H1 (cell line): ENCODE results near the gene TRIM52. TPM values are rescaled to one million over a fixed set of nuclear protein-coding genes. Genes with fewer than 3 reads are reported as not detected.

ENCODE experiments used
- CTCF ChIA-PET: fragments of 300-600 bp; sonication (Branson Sonifier 250); formaldehyde crosslinking; loops from one replicate; lab custom pipeline; 2021; ENCODE audit not compliant: partially characterized antibody; lab: Charles Lee
- POLR2A ChIA-PET: fragments of 300-600 bp; sonication (Branson Sonifier 250); formaldehyde crosslinking; loops from one replicate; lab custom pipeline; 2021; ENCODE audit warnings: inconsistent platforms; ENCODE audit not compliant: partially characterized antibody; lab: Charles Lee
- DNase-seq, 2 experiments: peaks; one replicate each; pipeline versions ENCODE4 v3.0.0 to v3.0.0-alpha.2; 2010 to 2022; ENCODE audit warnings: low spot score in 2 of 2, low read depth in 1 of 2, mixed read lengths in 1 of 2
- FAIRE-seq: peaks from 2 replicates; lab custom pipeline; 2011; peaks lifted over from hg19 to GRCh38; lab: Jason Lieb, UNC
- H2AFZ ChIP-seq: 2 replicates; pipeline ENCODE4 v1.8.1; 2012; ENCODE audit warnings: low read length, inconsistent platforms
- H2AK5ac ChIP-seq: 2 replicates; pipeline ENCODE4 v1.6.1; 2013; ENCODE audit warnings: low read depth, low read length
- H2BK120ac ChIP-seq: replicated peaks from 2 replicates; pipeline ENCODE3; 2013; ENCODE audit warnings: low read depth, low read length, inconsistent platforms
- H2BK12ac ChIP-seq: 2 replicates; pipeline ENCODE4 v1.6.1; 2013; ENCODE audit warnings: low read depth, low read length
- H2BK15ac ChIP-seq: 2 replicates; pipeline ENCODE4 v1.6.1; 2013; ENCODE audit warnings: low read length
- H2BK20ac ChIP-seq: 2 replicates; pipeline ENCODE4 v1.6.1; 2013; ENCODE audit warnings: low read length
- H2BK5ac ChIP-seq: 2 replicates; pipeline ENCODE4 v1.6.1; 2013; ENCODE audit warnings: low read depth, low read length
- H3K14ac ChIP-seq: 2 replicates; pipeline ENCODE4 v1.6.1; 2013; ENCODE audit warnings: inconsistent platforms; ENCODE audit not compliant: insufficient read length
- H3K18ac ChIP-seq: 2 replicates; pipeline ENCODE4 v1.6.1; 2013; ENCODE audit warnings: low read length; ENCODE audit errors: extremely low read depth
- H3K23ac ChIP-seq: 2 replicates; pipeline ENCODE4 v1.6.1; 2013; ENCODE audit warnings: inconsistent platforms; ENCODE audit not compliant: insufficient read length
- H3K23me2 ChIP-seq: 2 replicates; pipeline ENCODE4 v1.6.1; 2013; ENCODE audit warnings: low read depth, low read length
- H3K27ac ChIP-seq: 2 replicates; pipeline ENCODE4 v1.6.1; 2011; ENCODE audit warnings: low read depth, low read length, inconsistent platforms
- H3K27me3 ChIP-seq, 4 experiments: replicated peaks in 1 of 4; 1 replicate in 1 of 4; 2 replicates in 3 of 4; pipeline versions ENCODE4 v1.6.1 to v1.8.1; 2011 to 2013; ENCODE audit warnings: low read length in 3 of 4, mild to moderate bottlenecking in 3 of 4, inconsistent platforms in 2 of 4, mixed read lengths in 2 of 4, moderate library complexity in 1 of 4; ENCODE audit not compliant: control insufficient read depth in 3 of 4, insufficient read depth in 3 of 4; ENCODE audit errors: extremely low read depth in 1 of 4
- H3K36me3 ChIP-seq, 4 experiments: 2 replicates each; pipeline versions ENCODE4 v1.6.1 to v1.8.1; 2011 to 2013; ENCODE audit warnings: mild to moderate bottlenecking in 4 of 4, low read length in 3 of 4, moderate library complexity in 2 of 4, control low read depth in 1 of 4, inconsistent platforms in 1 of 4; ENCODE audit not compliant: insufficient read depth in 4 of 4, control insufficient read depth in 2 of 4
- H3K4ac ChIP-seq: replicated peaks from 2 replicates; pipeline ENCODE3; 2013; ENCODE audit warnings: low read length, low read depth, mixed read lengths, inconsistent platforms; ENCODE audit not compliant: insufficient read length
- H3K4me1 ChIP-seq, 4 experiments: replicated peaks in 1 of 4; 1 replicate in 1 of 4; 2 replicates in 3 of 4; pipeline versions ENCODE4 v1.6.1 to v1.8.1; 2011 to 2013; ENCODE audit warnings: low read length in 3 of 4, inconsistent platforms in 2 of 4, mixed read lengths in 1 of 4; ENCODE audit not compliant: insufficient read depth in 4 of 4, control insufficient read depth in 3 of 4
- H3K4me2 ChIP-seq, 2 experiments: 2 replicates each; pipeline versions ENCODE4 v1.6.1 to v1.8.1; 2011 to 2013; ENCODE audit warnings: low read depth in 2 of 2, low read length in 2 of 2, control low read depth in 1 of 2, inconsistent platforms in 1 of 2, mild to moderate bottlenecking in 1 of 2; ENCODE audit not compliant: insufficient read depth in 1 of 2
- H3K4me3 ChIP-seq, 4 experiments: fragments of 200-600, 300-600 bp in 1 of 4; sonication (generic), shearing (Covaris generic), sonication (Bioruptor Twin) in 1 of 4; 2 replicates each; pipeline versions ENCODE4 v1.5.1 to v1.8.1; 2011 to 2016; ENCODE audit warnings: low read length in 4 of 4, low read depth in 3 of 4, control low read depth in 2 of 4, inconsistent platforms in 2 of 4, mild to moderate bottlenecking in 2 of 4, mixed read lengths in 1 of 4, moderate library complexity in 1 of 4; ENCODE audit not compliant: insufficient read depth in 2 of 4; ENCODE audit errors: extremely low read depth in 1 of 4
- H3K56ac ChIP-seq: replicated peaks from 2 replicates; pipeline ENCODE3; 2013; ENCODE audit warnings: low read depth, mild to moderate bottlenecking, mixed read lengths, low read length, inconsistent platforms; ENCODE audit not compliant: insufficient read length
- H3K79me1 ChIP-seq: 2 replicates; pipeline ENCODE4 v1.6.1; 2013; ENCODE audit warnings: low read depth, low read length, control low read depth
- H3K79me2 ChIP-seq, 2 experiments: 2 replicates each; pipeline versions ENCODE4 v1.6.1 to v1.8.1; 2012 to 2013; ENCODE audit warnings: low read length in 2 of 2, mild to moderate bottlenecking in 2 of 2, inconsistent platforms in 1 of 2; ENCODE audit not compliant: insufficient read depth in 2 of 2, control insufficient read depth in 1 of 2
- H3K9ac ChIP-seq, 4 experiments: replicated peaks in 1 of 4; 1 replicate in 1 of 4; 2 replicates in 3 of 4; pipeline versions ENCODE4 v1.6.1 to v1.8.1; 2011 to 2013; ENCODE audit warnings: low read depth in 3 of 4, low read length in 3 of 4, control low read depth in 2 of 4, mild to moderate bottlenecking in 2 of 4, moderate library complexity in 2 of 4, inconsistent platforms in 1 of 4; ENCODE audit errors: extremely low read depth in 1 of 4
- H3K9me3 ChIP-seq, 2 experiments: 2 replicates each; pipeline versions ENCODE4 v1.6.1 to v1.8.1; 2012 to 2013; ENCODE audit warnings: mild to moderate bottlenecking in 2 of 2, moderate library complexity in 2 of 2, control low read depth in 1 of 2, inconsistent platforms in 1 of 2, low read depth in 1 of 2, low read length in 1 of 2, mixed read lengths in 1 of 2; ENCODE audit not compliant: insufficient read depth in 2 of 2
- H4K20me1 ChIP-seq, 2 experiments: replicated peaks in 1 of 2; 2 replicates each; pipeline versions ENCODE3 to v1.8.1; 2011 to 2013; ENCODE audit warnings: inconsistent platforms in 2 of 2, low read length in 2 of 2, mild to moderate bottlenecking in 1 of 2; ENCODE audit not compliant: insufficient read depth in 2 of 2, control insufficient read depth in 1 of 2
- H4K5ac ChIP-seq: 2 replicates; pipeline ENCODE4 v1.6.1; 2013; ENCODE audit warnings: low read length, low read depth, mixed read lengths, inconsistent platforms; ENCODE audit not compliant: insufficient read length
- H4K8ac ChIP-seq: 2 replicates; pipeline ENCODE4 v1.8.0; 2013; ENCODE audit warnings: mild to moderate bottlenecking, moderate library complexity, low read length, inconsistent platforms; ENCODE audit not compliant: insufficient read depth; ENCODE audit errors: extremely low read depth
- H4K91ac ChIP-seq: replicated peaks from 2 replicates; pipeline ENCODE3; 2013; ENCODE audit warnings: low read length, mixed read lengths, inconsistent platforms; ENCODE audit not compliant: insufficient read length
- KDM4A ChIP-seq: IDR thresholded peaks from one replicate; pipeline ENCODE4 v1.7.1; 2012; ENCODE audit warnings: low read depth, mild to moderate bottlenecking, moderate library complexity, low read length, inconsistent platforms; ENCODE audit not compliant: severe bottlenecking
- POLR2A ChIP-seq, 2 experiments: IDR thresholded peaks; 1 replicate in 1 of 2; 2 replicates in 1 of 2; pipeline ENCODE4 v1.6.1; 2011; ENCODE audit warnings: low read depth in 2 of 2, low read length in 2 of 2, mild to moderate bottlenecking in 2 of 2; ENCODE audit errors: control extremely low read depth in 1 of 2
- WGBS, 2 experiments: shearing (Covaris generic) in 1 of 2; methylation state at CpG; one replicate each; pipeline versions ENCODE4 v1.1.6 to v1.1.7; 2013 to 2015; ENCODE audit warnings: low lambda C conversion rate in 2 of 2, mixed read lengths in 2 of 2, inconsistent platforms in 1 of 2, low coverage in 1 of 2, missing lambda C conversion rate in 1 of 2; ENCODE audit not compliant: insufficient replicate concordance in 2 of 2, insufficient coverage in 1 of 2, insufficient read length in 1 of 2; ENCODE audit errors: extremely low coverage in 1 of 2, missing lambda C conversion rate in 1 of 2; 5-methylcytosine and 5-hydroxymethylcytosine counted together
- polyA plus RNA-seq, 7 experiments: library from polyadenylated mRNA; depleted of rRNA in 3 of 7; stranded (reverse) in 5 of 7; unstranded in 2 of 7; fragments of >200 nt in 5 of 7; fragments of 200-250 nt in 2 of 7; gene quantifications; 1 replicate in 5 of 7; 2 replicates in 1 of 7; 4 replicates in 1 of 7; pipeline versions ENCODE4 v1.2.1 to v1.2.3, GENCODE V29; 2011 to 2013; ENCODE audit warnings: missing spikeins in 2 of 7, mixed read lengths in 2 of 7
- total RNA-seq: library from RNA; stranded (reverse); fragmentation: NEBNext Ultra II Directional; extraction: Animal tissue kit (Norgen Biotek cat#: 25700); gene quantifications from 2 replicates; pipeline ENCODE4 v1.2.1, GENCODE V29; 2021

TRIM52 gene
- total and polyA plus RNA-seq, 2 of the 8 experiments (the other 6 are each of a cell fraction or from before 2014, with no cell fraction given): 4.2 to 5.7 TPM

GRCh38 chr5:181233801-181234454 is 27.0 kb downstream of the TRIM52 start:
- Histone ChIP-seq H3K79me1 (no peaks in the 10 kb centered on the region), H2BK12ac (no peak overlapping the region), H3K4ac (no peak overlapping the region), H3K23me2 (no peaks in the 10 kb centered on the region), H4K8ac (no peak overlapping the region; the same call in 1 of the 2 replicates), H3K36me3 (peaks cover 28 to 80% (median 43%) of the 10 kb centered on the region in 4 experiments), H2BK120ac (no peak overlapping the region), H3K4me3 (no peak overlapping the region), H4K91ac (no peak overlapping the region), H3K79me2 (peaks cover 0 to 1% of the 10 kb centered on the region in 2 experiments; a peak in 1 of 4 replicates), H2BK5ac (no peak overlapping the region), H3K18ac (no peak overlapping the region), H3K9me3 (no peaks in the 10 kb centered on the region), H2AK5ac (no peak overlapping the region), H3K56ac (no peak overlapping the region), H2AFZ (no peak overlapping the region), H4K20me1 (peaks cover 13 to 24% of the 10 kb centered on the region in 2 experiments), H2BK15ac (no peak overlapping the region), H3K4me1 (peaks cover 0 to 3% (median 0%) of the 10 kb centered on the region in 4 experiments; a peak in 1 of 7 replicates), H3K14ac (no peak overlapping the region), H4K5ac (no peak overlapping the region), H2BK20ac (no peak overlapping the region), H3K23ac (no peak overlapping the region), H3K27me3 (no peaks in the 10 kb centered on the region), H3K9ac (no peak overlapping the region), H3K4me2 (no peak overlapping the region), H3K27ac (no peak overlapping the region; the same call in 1 of the 2 replicates)
- DNase-seq (no peak), FAIRE-seq (no peak)
- ChIA-PET POLR2A (interaction anchor here (0.9 to 34.2 kb wide), 9 partner anchors 4 to 60 kb away, joined by 4 to 1334 read pairs (median 12); partner anchors contain the start of genes RACK1, TRIM41, TRIM52 and TRIM7), CTCF (interaction anchor here (1.2 kb wide), 1 partner anchor 18 kb away, joined by 4 read pairs; no protein-coding TSS in a partner anchor)
- WGBS, 2 experiments: 90% methylated on average over 16 of the region's 24 CpGs; no CpG with 5 or more reads in 1 of the 2 experiments
- TF ChIP-seq POLR2A (IDR thresholded peaks at IDR 0.05; ENCODE audit: control extremely low read depth in 1 of 2, low read depth in 2 of 2, low read length in 2 of 2) (0 out of 3 replicates have a peak, but pooled peaks of 1 of the 2 experiments have one; percentile 59), KDM4A (no peak)
